HCT116 (cell line): ENCODE data around the gene CARD14. TPM values are rescaled to one million over a fixed set of nuclear protein-coding genes. Genes with fewer than 3 reads are reported as not detected.

Experiments used
- ATAC-seq: fragments of 200-7000 bp; cut with Tn5 transposase; 2 replicates; pipeline ENCODE4 v1.9.1; 2020; ENCODE audit warnings: mild to moderate bottlenecking, moderate library complexity
- BruUV-seq: library from RNA; stranded (reverse); fragments of 400-500 nt; replicated peaks from 2 replicates; lab custom pipeline; 2021; lab: Mats Ljungman, UMichigan
- CTCF ChIA-PET: fragments of 300-600 bp; sonication (Branson Sonifier 250); formaldehyde crosslinking; loops from one replicate; lab custom pipeline; 2021; ENCODE audit warnings: antibody characterized with exemption; lab: Charles Lee
- POLR2A ChIA-PET: fragments of 300-600, 350-600 bp; sonication (Branson Sonifier 250); formaldehyde crosslinking; loops from one replicate; lab custom pipeline; 2021; ENCODE audit warnings: antibody characterized with exemption; lab: Charles Lee
- RAD21 ChIA-PET, 2 experiments: fragments of 300-600 bp; sonication (Branson Sonifier 250); formaldehyde crosslinking; loops; one replicate each; lab custom pipeline; 2023; ENCODE audit warnings: low total read pairs in 2 of 2; ENCODE audit not compliant: uncharacterized antibody in 2 of 2, unreplicated experiment in 2 of 2, low non-redundant PET in 1 of 2; lab: Charles Lee
- DNase-seq: peaks from one replicate; pipeline ENCODE4 v3.0.0-alpha.2; 2010; ENCODE audit warnings: low read depth, low spot score
- H2AFZ ChIP-seq: fragments of 200-600 bp; shearing (Covaris generic), sonication (generic); 2 replicates; pipeline ENCODE4 v1.6.1; 2017; ENCODE audit warnings: low read depth, mixed run types, mixed read lengths, antibody characterized with exemption, low read length; ENCODE audit not compliant: poor library complexity, severe bottlenecking
- H3K27ac ChIP-seq: 2 replicates; pipeline ENCODE4 v1.5.1; 2012; ENCODE audit warnings: low read depth, low read length
- H3K27me3 ChIP-seq: fragments of 200-600 bp; sonication (generic); 2 replicates; pipeline ENCODE4 v1.6.1; 2016; ENCODE audit warnings: mixed run types, low read length, mixed read lengths; ENCODE audit not compliant: insufficient read depth
- H3K36me3 ChIP-seq, 2 experiments: fragments of 200-500 bp in 1 of 2; fragments of 200-600 bp in 1 of 2; sonication (Bioruptor generic) in 1 of 2; sonication (generic) in 1 of 2; 2 replicates each; pipeline versions ENCODE4 v1.5.1 to v1.6.1; 2014 to 2016; ENCODE audit warnings: low read length in 2 of 2, inconsistent platforms in 1 of 2, mixed read lengths in 1 of 2, mixed run types in 1 of 2; ENCODE audit not compliant: insufficient read depth in 2 of 2, control insufficient read depth in 1 of 2
- H3K4me1 ChIP-seq, 2 experiments: fragments of 200-600 bp in 1 of 2; sonication (generic) in 1 of 2; 2 replicates each; pipeline versions ENCODE4 v1.5.1 to v1.6.1; 2012 to 2017; ENCODE audit warnings: low read length in 2 of 2, inconsistent platforms in 1 of 2, mild to moderate bottlenecking in 1 of 2, mixed read lengths in 1 of 2, mixed run types in 1 of 2, moderate library complexity in 1 of 2; ENCODE audit not compliant: insufficient read depth in 2 of 2, control insufficient read depth in 1 of 2
- H3K4me2 ChIP-seq: fragments of 200-600 bp; sonication (generic); 2 replicates; pipeline ENCODE4 v1.6.1; 2017; ENCODE audit warnings: mixed run types, low read length, mixed read lengths
- H3K4me3 ChIP-seq, 2 experiments: fragments of 200-600 bp in 1 of 2; sonication (generic) in 1 of 2; replicated peaks in 1 of 2; 2 replicates each; pipeline ENCODE4 v1.5.1; 2011 to 2016; ENCODE audit warnings: low read length in 2 of 2, control low read depth in 1 of 2, low read depth in 1 of 2, mild to moderate bottlenecking in 1 of 2, mixed read lengths in 1 of 2, mixed run types in 1 of 2
- H3K79me2 ChIP-seq: fragments of 200-600 bp; sonication (generic); 2 replicates; pipeline ENCODE4 v1.6.1; 2017; ENCODE audit warnings: mild to moderate bottlenecking, mixed run types, low read length, moderate library complexity, mixed read lengths; ENCODE audit not compliant: insufficient read depth
- H3K9ac ChIP-seq: fragments of 200-600 bp; sonication (generic); 2 replicates; pipeline ENCODE4 v1.6.1; 2016; ENCODE audit warnings: low read length, mixed read lengths
- H3K9me2 ChIP-seq: fragments of 200-600 bp; sonication (generic), shearing (Covaris generic); 2 replicates; pipeline ENCODE4 v1.6.1; 2017; ENCODE audit warnings: mixed run types, mild to moderate bottlenecking, moderate library complexity; ENCODE audit not compliant: insufficient read depth
- H3K9me3 ChIP-seq, 2 experiments: fragments of 200-500 bp in 1 of 2; fragments of 200-600 bp in 1 of 2; sonication (Bioruptor generic) in 1 of 2; sonication (generic) in 1 of 2; 2 replicates each; pipeline ENCODE4 v1.6.1; 2014 to 2017; ENCODE audit warnings: low read length in 2 of 2, mixed read lengths in 2 of 2, inconsistent platforms in 1 of 2, low read depth in 1 of 2, mild to moderate bottlenecking in 1 of 2, mixed run types in 1 of 2, moderate library complexity in 1 of 2; ENCODE audit not compliant: control insufficient read depth in 1 of 2, insufficient read depth in 1 of 2
- H4K20me1 ChIP-seq: fragments of 200-600 bp; sonication (generic), shearing (Covaris generic); 2 replicates; pipeline ENCODE4 v1.6.1; 2017; ENCODE audit warnings: mixed run types, mild to moderate bottlenecking, moderate library complexity; ENCODE audit not compliant: insufficient read depth
- EGR1 ChIP-seq: IDR thresholded peaks from 2 replicates; pipeline ENCODE4 v1.6.1; 2012; ENCODE audit warnings: low read depth
- ELF1 ChIP-seq: IDR thresholded peaks from 2 replicates; pipeline ENCODE4 v1.6.1; 2012; ENCODE audit warnings: low read depth, borderline replicate concordance
- EZH2 ChIP-seq: fragments of 200-600 bp; sonication (generic); IDR thresholded peaks from 2 replicates; pipeline ENCODE4 v1.6.1; 2017; ENCODE audit warnings: antibody characterized with exemption, mixed run types
- EZH2phosphoT487 ChIP-seq: fragments of 200-600 bp; IDR thresholded peaks from 2 replicates; pipeline ENCODE4 v1.6.1; 2018; ENCODE audit warnings: antibody characterized with exemption, borderline replicate concordance
- FOSL1 ChIP-seq: IDR thresholded peaks from 2 replicates; pipeline ENCODE4 v1.6.1; 2012; ENCODE audit warnings: low read depth
- JUND ChIP-seq: IDR thresholded peaks from 2 replicates; pipeline ENCODE4 v1.6.1; 2012
- POLR2A ChIP-seq: IDR thresholded peaks from 2 replicates; pipeline ENCODE4 v1.7.0; 2011; ENCODE audit warnings: borderline replicate concordance; ENCODE audit not compliant: insufficient read depth, insufficient read length; ENCODE audit errors: extremely low read depth
- RAD21 ChIP-seq: IDR thresholded peaks from 2 replicates; pipeline ENCODE4 v1.6.1; 2012; ENCODE audit warnings: low read depth, mild to moderate bottlenecking
- REST ChIP-seq: IDR thresholded peaks from 2 replicates; pipeline ENCODE4 v1.6.1; 2012; ENCODE audit warnings: low read depth
- SP1 ChIP-seq: IDR thresholded peaks from 2 replicates; pipeline ENCODE4 v1.6.1; 2012; ENCODE audit warnings: low read depth
- SRF ChIP-seq: IDR thresholded peaks from 2 replicates; pipeline ENCODE4 v1.6.1; 2012; ENCODE audit warnings: low read depth
- TCF7L2 ChIP-seq: IDR thresholded peaks from 2 replicates; pipeline ENCODE4 v1.7.0; 2011; ENCODE audit warnings: borderline replicate concordance, inconsistent platforms; ENCODE audit not compliant: insufficient read depth, insufficient read length; ENCODE audit errors: extremely low read depth
- YY1 ChIP-seq: IDR thresholded peaks from 2 replicates; pipeline ENCODE4 v1.6.1; 2011; ENCODE audit warnings: low read length, low read depth, moderate library complexity, mild to moderate bottlenecking; ENCODE audit not compliant: insufficient replicate concordance; ENCODE audit errors: extremely low read depth
- intact Hi-C: fragments of 100-400 bp; cut with micrococcal nuclease; formaldehyde crosslinking; loops from 2 replicates; pipeline ENCODE4 v1.10.0; 2022
- total RNA-seq: library from RNA; stranded (reverse); gene quantifications from one replicate; pipeline ENCODE4 v1.2.1, GENCODE V29; 2021; ENCODE audit not compliant: unreplicated experiment
- TF ChIP-seq, protein P1 (sequence below): IDR thresholded peaks from 2 replicates; pipeline ENCODE4 v1.6.1; 2012

The CARD14 gene
- total RNA-seq, 1 experiment from 2014 or later: 0.25 TPM

DNA sequence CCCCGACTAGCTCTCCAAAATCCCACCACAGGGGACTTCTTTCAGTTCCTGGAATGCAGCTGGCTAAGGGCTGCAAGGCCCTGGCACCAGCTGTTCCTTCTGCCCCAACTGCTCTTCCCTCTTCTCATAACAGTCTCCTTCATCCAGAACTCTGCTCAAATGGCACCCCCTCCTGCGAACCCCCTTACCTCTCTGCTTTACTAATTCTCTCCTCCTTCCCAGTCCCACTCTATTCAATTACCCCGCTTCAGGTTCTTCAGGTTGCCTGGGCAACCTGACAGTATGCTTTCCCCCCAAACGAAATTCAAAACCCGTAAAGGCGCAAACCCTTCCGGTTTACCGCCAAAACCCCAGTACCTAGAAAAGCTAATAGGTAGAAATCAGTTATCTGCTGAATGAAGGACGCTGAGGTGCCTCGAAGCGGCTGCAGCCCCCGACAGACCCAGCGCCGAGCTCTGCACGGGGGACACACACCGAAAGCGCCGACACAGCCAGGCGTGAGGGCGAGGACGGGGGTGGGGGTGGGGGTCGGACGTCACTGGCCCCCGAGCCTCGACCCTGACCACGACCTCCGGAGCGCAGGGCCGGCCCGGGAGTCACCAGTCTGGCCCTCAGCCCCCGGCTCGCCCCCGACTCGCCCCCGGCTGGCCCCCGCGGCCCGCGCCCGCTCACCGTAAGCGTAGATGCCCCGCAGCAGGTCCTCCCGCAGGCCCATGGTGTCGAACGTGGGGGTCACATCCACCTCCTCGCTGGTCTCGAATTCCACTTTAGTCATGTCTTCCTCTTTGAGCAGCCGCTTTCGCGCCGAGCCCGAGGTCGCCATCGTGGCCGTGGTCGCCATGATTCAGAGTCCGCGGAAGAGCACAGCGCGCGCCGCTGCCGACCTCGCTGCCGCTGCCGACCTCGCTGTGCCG lies 23.5 kb upstream of the CARD14 start:
- H3K79me2 ChIP-seq: peaks cover 72% of the 10 kb centered on the region
- H3K4me3 ChIP-seq: peak overlapping the region; percentile 73 to 96
- H3K27ac ChIP-seq: peak overlapping the region; percentile 93
- H3K9me2 ChIP-seq: no peaks in the 10 kb centered on the region
- H3K27me3 ChIP-seq: no peaks in the 10 kb centered on the region
- peaks cover 12 to 18% of the 10 kb centered on the region in 2 experiments for H3K4me1 ChIP-seq
- peaks cover 27% of the 10 kb centered on the region; the same call in 1 of the 2 replicates for H4K20me1 ChIP-seq
- H3K36me3 ChIP-seq: peaks cover 35 to 39% of the 10 kb centered on the region in 2 experiments
- intact Hi-C loops: no loop called here
- ChIA-PET CTCF (interaction anchor here (2.5 kb wide), 1 partner anchor 45 kb away, joined by 8 read pairs; the partner anchor contains the start of gene GAA), RAD21 (interaction anchor here in 1 of 2 experiments (0.7 kb wide), 1 partner anchor 77 kb away, joined by 3 read pairs; no protein-coding TSS in a partner anchor), POLR2A (interaction anchor here (0.7 to 2.0 kb wide), 8 partner anchors 11 to 349 kb away, joined by 3 to 8 read pairs (median 4); partner anchors contain the start of genes CBX8 and GAA)
- DNase-seq (no peak), ATAC-seq (peak; percentile 3)
- H3K9me3 ChIP-seq: no peaks in the 10 kb centered on the region
- BruUV-seq: no TSS peak
- H3K4me2 ChIP-seq: peak overlapping the region; percentile 88
- no peak for TF ChIP-seq ELF1
- no peak for TF ChIP-seq EZH2phosphoT487
- peak; percentile 16 for TF ChIP-seq YY1
- no peak overlapping the region for H2AFZ ChIP-seq
- peak overlapping the region; percentile 97 for H3K9ac ChIP-seq

DNA sequence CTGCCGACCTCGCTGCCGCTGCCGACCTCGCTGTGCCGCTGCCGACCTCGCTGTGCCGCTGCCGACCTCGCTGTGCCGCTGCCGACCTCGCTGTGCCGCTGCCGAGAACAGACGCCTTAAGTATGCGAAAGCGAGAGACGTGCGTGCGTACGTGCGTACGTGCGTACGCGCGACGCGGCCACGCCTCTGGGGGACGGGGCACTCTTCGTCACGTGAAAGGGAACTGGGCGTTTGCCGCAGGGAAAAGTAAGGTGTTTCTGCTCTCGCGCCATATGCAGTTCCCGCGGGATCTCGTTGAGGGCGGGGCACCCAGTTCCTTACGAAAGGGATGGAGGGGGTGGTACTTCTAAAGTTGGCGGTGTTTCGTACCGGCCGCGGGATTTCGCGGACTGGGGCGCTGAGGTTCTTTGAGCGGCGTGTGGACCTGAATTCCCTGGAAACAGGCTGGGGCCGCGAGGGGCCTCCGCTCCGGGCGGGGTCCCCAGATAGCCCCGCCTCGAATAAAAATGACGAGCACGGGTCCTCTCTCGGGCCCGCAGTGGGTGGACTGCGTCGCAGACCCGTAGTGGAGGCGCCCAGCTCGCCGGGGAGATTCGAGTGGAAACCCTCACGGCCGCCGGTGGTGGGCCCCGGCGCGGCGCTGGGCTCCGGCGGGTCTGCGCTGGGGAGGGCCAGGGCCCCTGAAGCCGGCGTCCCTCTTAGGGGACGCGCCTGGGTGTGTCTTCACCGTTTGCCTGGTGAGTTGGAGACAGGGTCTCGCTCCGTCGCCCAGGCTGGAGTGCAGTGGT lies 22.6 kb upstream of the CARD14 start, which contains the start of gene EIF4A3:
TSS of gene EIF4A3 (minus strand) at position 94 of the 788 bp plus-strand sequence. CDS start 167 bp downstream, outside the sequence.
- peak within 1 kb of the TSS; percentile 73 to 96 for H3K4me3 ChIP-seq
- H3K9ac ChIP-seq: peak within 1 kb of the TSS; percentile 97
- H3K4me1 ChIP-seq: peaks cover 12 to 18% of the 10 kb centered on the region in 2 experiments
- H4K20me1 ChIP-seq: peaks cover 27% of the 10 kb centered on the region; the same call in 1 of the 2 replicates
- peak within 1 kb of the TSS; percentile 47 for H2AFZ ChIP-seq
- ChIA-PET POLR2A (interaction anchor here (2.0 kb wide), 1 partner anchor 14 kb away, joined by 8 read pairs; no protein-coding TSS in a partner anchor), RAD21 (no interaction called here), CTCF (no interaction called here)
- intact Hi-C loops: no loop called here
- H3K4me2 ChIP-seq: peak within 1 kb of the TSS; percentile 88
- BruUV-seq: TSS peak; percentile 79
- no peaks in the 10 kb centered on the region for H3K9me2 ChIP-seq
- H3K27ac ChIP-seq: peak within 1 kb of the TSS; percentile 93
- H3K27me3 ChIP-seq: no peaks in the 10 kb centered on the region
- H3K36me3 ChIP-seq: peaks cover 27 to 31% of the 10 kb centered on the region in 2 experiments
- no peaks in the 10 kb centered on the region for H3K9me3 ChIP-seq
- DNase-seq (peak; percentile 99), ATAC-seq (peak; percentile 91)
- H3K79me2 ChIP-seq: peaks cover 63% of the 10 kb centered on the region
- TF ChIP-seq REST (no peak), JUND (no peak), TCF7L2 (peak; percentile 59), FOSL1 (no peak), EZH2 (no peak), EGR1 (no peak), POLR2A (peak; percentile 97), SP1 (peak; percentile 92), RAD21 (no peak), ELF1 (no peak), SRF (no peak; the same call in 1 of the 2 replicates)
- TF ChIP-seq, protein P1, sequence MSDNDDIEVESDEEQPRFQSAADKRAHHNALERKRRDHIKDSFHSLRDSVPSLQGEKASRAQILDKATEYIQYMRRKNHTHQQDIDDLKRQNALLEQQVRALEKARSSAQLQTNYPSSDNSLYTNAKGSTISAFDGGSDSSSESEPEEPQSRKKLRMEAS: peak; percentile 94
